ENCODE measurements around the gene AHDC1.

Gene AHDC1

GRCh38 chr1:27489501-27489972, 114.4 kb downstream of the AHDC1 start:
- peak; percentile 24 for DNase-seq (ENCODE audit: low read depth)

- no peak for DNase-seq (ENCODE audit: low read depth)
Measured at GRCh38 chr1:27487966-27488884, 115.7 kb downstream of the AHDC1 start.

GRCh38 chr1:27485363-27485762, 118.6 kb downstream of the AHDC1 start:
- no peak for DNase-seq (ENCODE audit: low read depth)
